ENCODE data around the gene TGFBR3L.

DNA sequence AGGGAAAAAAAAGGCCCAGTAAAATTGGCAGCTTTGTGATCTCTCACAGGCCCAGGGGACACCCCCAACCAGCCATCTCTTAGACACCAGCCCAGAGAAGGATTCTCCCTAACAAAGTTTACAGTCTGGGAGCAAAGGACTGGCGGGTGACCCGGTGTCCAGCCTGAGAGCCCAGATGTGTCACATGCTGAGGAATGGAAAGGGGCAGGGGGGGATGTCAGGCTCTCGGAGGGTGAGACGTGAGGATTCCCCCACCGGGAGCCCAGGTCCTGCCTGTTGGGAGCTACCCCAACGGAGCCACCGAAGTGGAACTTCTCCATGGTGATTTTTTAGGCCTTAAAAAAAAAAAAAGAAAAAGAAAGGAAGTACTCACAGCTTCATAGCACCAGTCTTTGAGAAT, 16.1 kb downstream of the TGFBR3L start:
- TF ChIP-seq ATF2 (tag by site-specific recombination; IDR thresholded peaks at IDR 0.05; ENCODE audit: low read depth) (no peak), ZFP3 (tag by site-specific recombination; IDR thresholded peaks at IDR 0.05; ENCODE audit: low read depth) (no peak), ZBTB7A (tag by site-specific recombination; IDR thresholded peaks at IDR 0.05; ENCODE audit: low read depth) (no peak), MZF1 (tag by site-specific recombination; IDR thresholded peaks at IDR 0.05; ENCODE audit: borderline replicate concordance) (no peak), MYNN (tag by site-specific recombination; IDR thresholded peaks at IDR 0.05; ENCODE audit: borderline replicate concordance) (no peak), ZBTB49 (tag by site-specific recombination; IDR thresholded peaks at IDR 0.05; ENCODE audit: low read depth) (no peak)
- TF ChIP-seq, protein P1, sequence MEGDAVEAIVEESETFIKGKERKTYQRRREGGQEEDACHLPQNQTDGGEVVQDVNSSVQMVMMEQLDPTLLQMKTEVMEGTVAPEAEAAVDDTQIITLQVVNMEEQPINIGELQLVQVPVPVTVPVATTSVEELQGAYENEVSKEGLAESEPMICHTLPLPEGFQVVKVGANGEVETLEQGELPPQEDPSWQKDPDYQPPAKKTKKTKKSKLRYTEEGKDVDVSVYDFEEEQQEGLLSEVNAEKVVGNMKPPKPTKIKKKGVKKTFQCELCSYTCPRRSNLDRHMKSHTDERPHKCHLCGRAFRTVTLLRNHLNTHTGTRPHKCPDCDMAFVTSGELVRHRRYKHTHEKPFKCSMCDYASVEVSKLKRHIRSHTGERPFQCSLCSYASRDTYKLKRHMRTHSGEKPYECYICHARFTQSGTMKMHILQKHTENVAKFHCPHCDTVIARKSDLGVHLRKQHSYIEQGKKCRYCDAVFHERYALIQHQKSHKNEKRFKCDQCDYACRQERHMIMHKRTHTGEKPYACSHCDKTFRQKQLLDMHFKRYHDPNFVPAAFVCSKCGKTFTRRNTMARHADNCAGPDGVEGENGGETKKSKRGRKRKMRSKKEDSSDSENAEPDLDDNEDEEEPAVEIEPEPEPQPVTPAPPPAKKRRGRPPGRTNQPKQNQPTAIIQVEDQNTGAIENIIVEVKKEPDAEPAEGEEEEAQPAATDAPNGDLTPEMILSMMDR (tag by site-specific recombination; IDR thresholded peaks at IDR 0.05) = no peak
- TF ChIP-seq, protein P2, sequence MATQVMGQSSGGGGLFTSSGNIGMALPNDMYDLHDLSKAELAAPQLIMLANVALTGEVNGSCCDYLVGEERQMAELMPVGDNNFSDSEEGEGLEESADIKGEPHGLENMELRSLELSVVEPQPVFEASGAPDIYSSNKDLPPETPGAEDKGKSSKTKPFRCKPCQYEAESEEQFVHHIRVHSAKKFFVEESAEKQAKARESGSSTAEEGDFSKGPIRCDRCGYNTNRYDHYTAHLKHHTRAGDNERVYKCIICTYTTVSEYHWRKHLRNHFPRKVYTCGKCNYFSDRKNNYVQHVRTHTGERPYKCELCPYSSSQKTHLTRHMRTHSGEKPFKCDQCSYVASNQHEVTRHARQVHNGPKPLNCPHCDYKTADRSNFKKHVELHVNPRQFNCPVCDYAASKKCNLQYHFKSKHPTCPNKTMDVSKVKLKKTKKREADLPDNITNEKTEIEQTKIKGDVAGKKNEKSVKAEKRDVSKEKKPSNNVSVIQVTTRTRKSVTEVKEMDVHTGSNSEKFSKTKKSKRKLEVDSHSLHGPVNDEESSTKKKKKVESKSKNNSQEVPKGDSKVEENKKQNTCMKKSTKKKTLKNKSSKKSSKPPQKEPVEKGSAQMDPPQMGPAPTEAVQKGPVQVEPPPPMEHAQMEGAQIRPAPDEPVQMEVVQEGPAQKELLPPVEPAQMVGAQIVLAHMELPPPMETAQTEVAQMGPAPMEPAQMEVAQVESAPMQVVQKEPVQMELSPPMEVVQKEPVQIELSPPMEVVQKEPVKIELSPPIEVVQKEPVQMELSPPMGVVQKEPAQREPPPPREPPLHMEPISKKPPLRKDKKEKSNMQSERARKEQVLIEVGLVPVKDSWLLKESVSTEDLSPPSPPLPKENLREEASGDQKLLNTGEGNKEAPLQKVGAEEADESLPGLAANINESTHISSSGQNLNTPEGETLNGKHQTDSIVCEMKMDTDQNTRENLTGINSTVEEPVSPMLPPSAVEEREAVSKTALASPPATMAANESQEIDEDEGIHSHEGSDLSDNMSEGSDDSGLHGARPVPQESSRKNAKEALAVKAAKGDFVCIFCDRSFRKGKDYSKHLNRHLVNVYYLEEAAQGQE (tag by site-specific recombination; IDR thresholded peaks at IDR 0.05) = no peak
- TF ChIP-seq, protein P3, sequence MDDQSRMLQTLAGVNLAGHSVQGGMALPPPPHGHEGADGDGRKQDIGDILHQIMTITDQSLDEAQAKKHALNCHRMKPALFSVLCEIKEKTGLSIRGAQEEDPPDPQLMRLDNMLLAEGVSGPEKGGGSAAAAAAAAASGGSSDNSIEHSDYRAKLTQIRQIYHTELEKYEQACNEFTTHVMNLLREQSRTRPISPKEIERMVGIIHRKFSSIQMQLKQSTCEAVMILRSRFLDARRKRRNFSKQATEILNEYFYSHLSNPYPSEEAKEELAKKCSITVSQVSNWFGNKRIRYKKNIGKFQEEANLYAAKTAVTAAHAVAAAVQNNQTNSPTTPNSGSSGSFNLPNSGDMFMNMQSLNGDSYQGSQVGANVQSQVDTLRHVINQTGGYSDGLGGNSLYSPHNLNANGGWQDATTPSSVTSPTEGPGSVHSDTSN (CRISPR knock-in tag; IDR thresholded peaks at IDR 0.05) = no peak
